Endothelial cell of umbilical vein (primary cell): Measurements from ENCODE around the gene LOXL1.

Source experiments
- POLR2A ChIP-seq: IDR thresholded peaks from 2 replicates; pipeline ENCODE4 v1.6.1; 2012; ENCODE audit warnings: low read depth, mild to moderate bottlenecking, control low read depth, low read length
- TF ChIP-seq, protein P1 (sequence below), 2 donors: IDR thresholded peaks; 1 replicate in 1 of 2; 2 replicates in 1 of 2; pipeline ENCODE4 v1.5.1; 2011; ENCODE audit warnings: low read length in 2 of 2, mild to moderate bottlenecking in 2 of 2, moderate library complexity in 2 of 2, control low read depth in 1 of 2, inconsistent platforms in 1 of 2, low read depth in 1 of 2; ENCODE audit not compliant: insufficient read depth in 1 of 2; ENCODE audit errors: extremely low read depth in 1 of 2

DNA sequence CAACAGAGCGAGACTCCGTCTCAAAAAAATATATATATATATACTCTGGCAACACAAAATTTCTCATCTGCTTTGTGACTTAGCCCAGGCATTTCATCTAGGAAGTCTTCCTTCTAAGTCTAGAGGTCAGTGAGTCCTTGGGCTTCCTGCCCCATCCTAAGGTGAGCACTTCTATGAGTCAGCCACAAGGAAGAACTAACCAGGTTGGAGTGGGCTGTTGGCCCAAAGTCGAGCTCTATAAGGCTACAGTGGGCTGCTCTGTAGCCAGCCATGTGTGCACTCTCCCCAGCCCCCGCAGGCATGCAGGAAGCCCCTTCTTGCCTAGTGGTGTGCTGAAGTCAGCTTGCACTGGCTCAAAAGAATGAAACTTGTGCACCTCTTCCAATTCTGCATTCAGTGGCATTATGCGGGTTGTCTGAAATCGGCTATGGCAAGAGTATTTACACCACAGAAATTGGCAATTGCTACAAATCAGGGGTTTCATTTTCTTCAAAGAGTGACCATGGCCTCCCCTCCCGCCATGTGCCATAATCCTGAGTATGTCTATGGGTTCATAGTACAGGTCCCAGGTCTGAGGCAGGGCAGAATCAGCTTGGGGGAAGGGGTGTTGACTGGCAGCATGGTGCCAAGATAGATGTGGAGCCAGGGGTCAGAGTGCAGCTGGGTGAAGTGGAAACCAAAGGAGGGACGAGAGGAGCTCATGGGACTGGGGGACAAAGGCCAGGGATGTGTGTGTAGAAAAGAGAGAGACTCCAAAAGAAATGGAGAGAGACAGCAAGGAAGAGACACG is 22.0 kb upstream of the LOXL1 start:
- TF ChIP-seq POLR2A: no peak
- TF ChIP-seq, protein P1, sequence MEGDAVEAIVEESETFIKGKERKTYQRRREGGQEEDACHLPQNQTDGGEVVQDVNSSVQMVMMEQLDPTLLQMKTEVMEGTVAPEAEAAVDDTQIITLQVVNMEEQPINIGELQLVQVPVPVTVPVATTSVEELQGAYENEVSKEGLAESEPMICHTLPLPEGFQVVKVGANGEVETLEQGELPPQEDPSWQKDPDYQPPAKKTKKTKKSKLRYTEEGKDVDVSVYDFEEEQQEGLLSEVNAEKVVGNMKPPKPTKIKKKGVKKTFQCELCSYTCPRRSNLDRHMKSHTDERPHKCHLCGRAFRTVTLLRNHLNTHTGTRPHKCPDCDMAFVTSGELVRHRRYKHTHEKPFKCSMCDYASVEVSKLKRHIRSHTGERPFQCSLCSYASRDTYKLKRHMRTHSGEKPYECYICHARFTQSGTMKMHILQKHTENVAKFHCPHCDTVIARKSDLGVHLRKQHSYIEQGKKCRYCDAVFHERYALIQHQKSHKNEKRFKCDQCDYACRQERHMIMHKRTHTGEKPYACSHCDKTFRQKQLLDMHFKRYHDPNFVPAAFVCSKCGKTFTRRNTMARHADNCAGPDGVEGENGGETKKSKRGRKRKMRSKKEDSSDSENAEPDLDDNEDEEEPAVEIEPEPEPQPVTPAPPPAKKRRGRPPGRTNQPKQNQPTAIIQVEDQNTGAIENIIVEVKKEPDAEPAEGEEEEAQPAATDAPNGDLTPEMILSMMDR (IDR thresholded peaks at IDR 0.05; ENCODE audit: extremely low read depth in 1 of 2, insufficient read depth in 1 of 2, low read depth in 1 of 2, low read length in 2 of 2): no peak
